Lung (tissue), 12 donors: Measurements from ENCODE around the gene SKIL. TPM values are rescaled to one million over a fixed set of nuclear protein-coding genes. Genes with fewer than 3 reads are reported as not detected.
A peak's percentile ranks its signal among the peaks of the same experiment; 100 is the strongest.

Experiments
- ATAC-seq: fragments of 200-7000 bp; cut with Tn5 transposase; one replicate; pipeline ENCODE4 v1.9.1; 2020; ENCODE audit warnings: moderate number of reproducible peaks; ENCODE audit not compliant: insufficient read depth, low FRiP score
- DNase-seq, 3 donors: peaks; one replicate each; pipeline ENCODE4 v3.0.0-alpha.2; 2013 to 2017
- H3K27ac ChIP-seq, 2 donors: one replicate each; pipeline ENCODE4 v1.5.1; 2013; ENCODE audit warnings: mild to moderate bottlenecking in 2 of 2, moderate library complexity in 2 of 2, control low read depth in 1 of 2, inconsistent platforms in 1 of 2, low read depth in 1 of 2, low read length in 1 of 2
- H3K27me3 ChIP-seq, 3 donors: one replicate each; pipeline ENCODE4 v1.5.1; 2013; ENCODE audit warnings: low read length in 2 of 3; ENCODE audit not compliant: control insufficient read depth in 3 of 3, insufficient read depth in 3 of 3
- H3K36me3 ChIP-seq, 4 donors: one replicate each; pipeline ENCODE4 v1.5.1; 2013; ENCODE audit warnings: low read length in 4 of 4, mild to moderate bottlenecking in 1 of 4, moderate library complexity in 1 of 4; ENCODE audit not compliant: control insufficient read depth in 4 of 4, insufficient read depth in 4 of 4
- H3K4me1 ChIP-seq, 5 donors: one replicate each; pipeline ENCODE4 v1.5.1; 2013; ENCODE audit warnings: low read length in 5 of 5, mild to moderate bottlenecking in 2 of 5, moderate library complexity in 1 of 5; ENCODE audit not compliant: control insufficient read depth in 5 of 5, insufficient read depth in 5 of 5
- H3K4me3 ChIP-seq: one replicate; pipeline ENCODE4 v1.5.1; 2013; ENCODE audit warnings: mild to moderate bottlenecking, control low read depth, moderate library complexity
- H3K9ac ChIP-seq, 2 donors: one replicate each; pipeline ENCODE4 v1.5.1; 2013; ENCODE audit warnings: low read length in 2 of 2, control low read depth in 1 of 2; ENCODE audit not compliant: insufficient read depth in 1 of 2
- H3K9me3 ChIP-seq, 4 donors: one replicate each; pipeline ENCODE4 v1.5.1; 2013; ENCODE audit warnings: low read length in 3 of 4, mild to moderate bottlenecking in 1 of 4, moderate library complexity in 1 of 4; ENCODE audit not compliant: control insufficient read depth in 4 of 4, insufficient read depth in 3 of 4
- WGBS, 2 donors: extraction: QIAGEN DNeasy Blood & Tissue Kit; methylation state at CpG; one replicate each; pipeline ENCODE4 v1.1.7; 2013; 5-methylcytosine and 5-hydroxymethylcytosine counted together
- polyA plus RNA-seq, 2 donors: library from polyadenylated mRNA; stranded (reverse); fragments of 200-250 nt; gene quantifications; one replicate each; pipeline ENCODE4 v1.2.1, GENCODE V29; 2013
- total RNA-seq, 2 donors: library from RNA; depleted of rRNA in 1 of 2; stranded (reverse); fragments of >200 nt in 1 of 2; gene quantifications; one replicate each; pipeline ENCODE4 v1.2.1, GENCODE V29; 2014 to 2021
- TF ChIP-seq, protein P1 (sequence below): IDR thresholded peaks from 2 replicates; pipeline ENCODE4 v1.5.1; 2012; ENCODE audit warnings: mild to moderate bottlenecking; ENCODE audit errors: control extremely low read depth, extremely low read depth
- donor health status: control.
- donor health status: control.
- donor health status: Bipolar disorder and iron deficiency.
- donor health status: healthy.
- donor health status: DM: yes; HTN: yes; CAD: no.

Gene SKIL
- total and polyA plus RNA-seq, 4 donors, result 16.5 to 110 (median 38.5) TPM

DNA sequence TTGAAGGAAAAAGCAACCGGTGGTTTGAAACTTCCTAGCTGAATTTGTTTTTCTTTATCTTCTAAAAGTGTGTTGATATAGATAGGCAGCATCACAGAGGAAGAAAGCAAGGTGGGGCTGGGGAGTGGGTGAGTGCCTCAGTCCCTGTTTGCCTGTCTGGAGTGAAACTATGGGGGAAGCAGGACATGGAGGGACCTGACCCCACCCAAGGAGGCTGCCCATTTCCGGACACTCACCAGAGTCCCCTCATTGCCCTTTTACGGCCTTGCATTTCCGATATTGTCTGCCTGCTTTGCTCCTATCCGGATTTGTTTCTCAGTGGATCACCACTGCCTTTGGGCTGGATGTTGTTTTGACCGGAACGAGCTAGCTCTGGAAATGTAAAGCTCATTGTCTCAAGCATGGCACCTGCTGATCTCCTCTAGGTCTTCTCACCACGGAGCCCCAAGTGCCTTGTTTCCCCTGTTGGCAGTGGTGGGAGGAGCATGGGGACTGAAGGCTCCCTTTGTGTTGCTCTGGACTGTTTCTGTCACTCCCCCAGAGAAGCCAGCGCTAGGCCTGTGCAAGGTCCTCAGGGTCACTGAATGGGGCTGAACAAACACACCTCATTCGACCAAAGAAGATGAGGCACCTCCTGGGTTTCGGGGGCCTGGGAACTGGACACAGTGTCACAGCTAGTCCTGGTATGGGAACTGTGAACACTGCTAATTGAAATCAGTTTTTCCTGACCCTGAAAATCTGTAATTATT, 68.2 kb downstream of the SKIL start:
- H3K27ac ChIP-seq, result peak overlapping the region in 1 of 2 donors; percentile 72
- no peak for DNase-seq

DNA sequence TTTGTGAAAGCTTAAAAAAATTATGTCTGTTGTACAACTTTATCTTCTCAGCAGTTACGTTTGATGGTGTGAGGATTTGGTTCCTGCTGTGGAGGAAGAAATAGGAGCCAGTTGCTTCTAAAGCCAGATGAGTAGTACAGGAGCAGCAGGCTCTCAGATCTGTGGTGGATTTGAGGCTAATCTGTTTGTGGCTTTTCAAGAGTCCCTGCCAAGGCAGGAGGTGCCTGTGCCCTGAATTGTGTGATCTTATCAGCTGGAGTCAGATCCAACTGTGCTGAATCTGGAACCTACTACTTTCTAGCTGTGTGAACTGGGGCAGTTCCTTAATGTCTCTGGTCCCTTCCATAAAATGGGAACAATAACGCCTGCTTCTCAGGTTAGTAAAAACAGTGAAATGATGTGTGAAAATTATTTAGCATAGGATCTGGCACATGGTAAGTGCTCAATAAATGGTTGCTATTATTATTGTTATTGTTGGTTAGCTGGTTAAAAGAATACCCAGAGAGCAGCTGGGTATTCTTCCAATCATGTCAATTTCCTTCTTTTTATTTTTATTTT, 68.8 kb downstream of the SKIL start:
- 68 to 72% methylated on average over 2 of the region's 2 CpGs for WGBS, 2 donors
- H3K27ac ChIP-seq, result no peak overlapping the region
- no peak for ATAC-seq

More for the DNA sequence above, 68.2 kb downstream of the SKIL start:
- WGBS, 2 donors, result 67 to 75% methylated on average over 11 of the region's 11 CpGs
- ATAC-seq, result no peak
- Histone ChIP-seq H3K27me3 (no peaks in the 10 kb centered on the region), H3K9me3 (no peaks in the 10 kb centered on the region), H3K4me1 (peaks cover 0 to 16% (median 0%) of the 10 kb centered on the region in 5 donors), H3K9ac (no peak overlapping the region), H3K4me3 (no peak overlapping the region), H3K36me3 (no peaks in the 10 kb centered on the region)
- TF ChIP-seq, protein P1, sequence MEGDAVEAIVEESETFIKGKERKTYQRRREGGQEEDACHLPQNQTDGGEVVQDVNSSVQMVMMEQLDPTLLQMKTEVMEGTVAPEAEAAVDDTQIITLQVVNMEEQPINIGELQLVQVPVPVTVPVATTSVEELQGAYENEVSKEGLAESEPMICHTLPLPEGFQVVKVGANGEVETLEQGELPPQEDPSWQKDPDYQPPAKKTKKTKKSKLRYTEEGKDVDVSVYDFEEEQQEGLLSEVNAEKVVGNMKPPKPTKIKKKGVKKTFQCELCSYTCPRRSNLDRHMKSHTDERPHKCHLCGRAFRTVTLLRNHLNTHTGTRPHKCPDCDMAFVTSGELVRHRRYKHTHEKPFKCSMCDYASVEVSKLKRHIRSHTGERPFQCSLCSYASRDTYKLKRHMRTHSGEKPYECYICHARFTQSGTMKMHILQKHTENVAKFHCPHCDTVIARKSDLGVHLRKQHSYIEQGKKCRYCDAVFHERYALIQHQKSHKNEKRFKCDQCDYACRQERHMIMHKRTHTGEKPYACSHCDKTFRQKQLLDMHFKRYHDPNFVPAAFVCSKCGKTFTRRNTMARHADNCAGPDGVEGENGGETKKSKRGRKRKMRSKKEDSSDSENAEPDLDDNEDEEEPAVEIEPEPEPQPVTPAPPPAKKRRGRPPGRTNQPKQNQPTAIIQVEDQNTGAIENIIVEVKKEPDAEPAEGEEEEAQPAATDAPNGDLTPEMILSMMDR, result no peak

DNA sequence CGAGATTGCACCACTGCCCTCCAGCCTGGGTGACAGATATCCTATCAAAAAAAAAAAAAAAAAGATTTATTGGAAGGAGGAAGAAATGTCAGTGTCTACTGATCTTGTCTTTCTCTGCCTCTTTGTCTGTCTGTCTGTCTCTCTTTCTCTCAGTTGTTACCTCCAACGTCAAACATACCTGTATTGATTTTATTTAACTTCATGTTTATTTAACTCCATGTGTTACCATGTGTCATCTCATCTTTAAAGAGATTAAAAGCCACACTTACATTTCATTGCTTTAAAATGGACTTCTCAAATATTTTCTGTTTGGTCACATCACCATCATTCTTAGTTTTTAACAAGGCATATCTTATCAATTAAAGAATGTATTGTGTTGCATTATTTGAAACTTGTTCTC, 70.6 kb downstream of the SKIL start:
- TF ChIP-seq, protein P1, result no peak
- ATAC-seq (no peak), DNase-seq (no peak)
- Histone ChIP-seq H3K4me1 (peaks cover 0 to 12% (median 0%) of the 10 kb centered on the region in 5 donors), H3K4me3 (no peak overlapping the region), H3K9ac (no peak overlapping the region), H3K27me3 (no peaks in the 10 kb centered on the region), H3K9me3 (no peaks in the 10 kb centered on the region), H3K27ac (no peak overlapping the region), H3K36me3 (no peaks in the 10 kb centered on the region)
- WGBS, 2 donors, result 81 to 92% methylated on average over 2 of the region's 2 CpGs

More for the DNA sequence above, 68.8 kb downstream of the SKIL start:
- H3K9ac ChIP-seq, result no peak overlapping the region
- H3K9me3 ChIP-seq, result no peaks in the 10 kb centered on the region
- H3K4me3 ChIP-seq, result no peak overlapping the region
- TF ChIP-seq, protein P1, result no peak
- H3K4me1 ChIP-seq, result peaks cover 0 to 15% (median 0%) of the 10 kb centered on the region in 5 donors
- no peaks in the 10 kb centered on the region for H3K36me3 ChIP-seq
- DNase-seq, result no peak
- H3K27me3 ChIP-seq, result no peaks in the 10 kb centered on the region
